WTC11 (cell line): ENCODE data around the gene FRYL. TPM values are rescaled to one million over a fixed set of nuclear protein-coding genes. Genes with fewer than 3 reads are reported as not detected.

Experiments
- ATAC-seq: fragments of 200-7000 bp; cut with Tn5 transposase; 2 replicates; pipeline ENCODE4 v1.10.0; 2021; ENCODE audit warnings: mild to moderate bottlenecking, moderate library complexity
- CTCF ChIA-PET: fragments of 300-600 bp; sonication (Branson Sonifier 250); formaldehyde crosslinking; loops from one replicate; lab custom pipeline; 2021; ENCODE audit warnings: antibody characterized with exemption; lab: Charles Lee
- POLR2A ChIA-PET: fragments of 350-600 bp; sonication (Branson Sonifier 250); formaldehyde crosslinking; loops from one replicate; lab custom pipeline; 2021; ENCODE audit warnings: antibody characterized with exemption; lab: Charles Lee
- DNase-seq: peaks from one replicate; pipeline ENCODE4 v3.0.0; 2021; ENCODE audit warnings: low spot score
- H3K27ac Mint-ChIP-seq: 2 replicates; pipeline ENCODE4 v1.8.0; 2021; ENCODE audit warnings: mixed read lengths
- H3K27me3 Mint-ChIP-seq: 2 replicates; pipeline ENCODE4 v1.8.0; 2021; ENCODE audit warnings: low read depth, mild to moderate bottlenecking, moderate library complexity, mixed read lengths
- H3K36me3 Mint-ChIP-seq: 2 replicates; pipeline ENCODE4 v1.8.0; 2021; ENCODE audit warnings: mixed read lengths
- H3K4me1 Mint-ChIP-seq: 2 replicates; pipeline ENCODE4 v1.8.0; 2022; ENCODE audit warnings: mixed read lengths
- H3K4me3 Mint-ChIP-seq: 2 replicates; pipeline ENCODE4 v1.8.0; 2021; ENCODE audit warnings: mild to moderate bottlenecking, moderate library complexity, mixed read lengths
- H3K9me3 Mint-ChIP-seq: 2 replicates; pipeline ENCODE4 v1.8.0; 2021; ENCODE audit warnings: mixed read lengths
- ETV6 ChIP-seq: sonication (generic); formaldehyde crosslinking; IDR thresholded peaks from 2 replicates; pipeline ENCODE4 v1.8.1; 2022; ENCODE audit warnings: mild to moderate bottlenecking, missing genetic modification reagents
- FOXJ3 ChIP-seq: sonication (generic); formaldehyde crosslinking; IDR thresholded peaks from 2 replicates; pipeline ENCODE4 v1.9.0; 2021; ENCODE audit warnings: missing genetic modification reagents, mild to moderate bottlenecking, borderline replicate concordance
- FOXK1 ChIP-seq: sonication (generic); formaldehyde crosslinking; IDR thresholded peaks from 2 replicates; pipeline ENCODE4 v1.8.0; 2022; ENCODE audit warnings: mild to moderate bottlenecking, moderate library complexity, missing genetic modification reagents
- KAT7 ChIP-seq: sonication (generic); formaldehyde crosslinking; IDR thresholded peaks from 2 replicates; pipeline ENCODE4 v1.8.1; 2023; ENCODE audit warnings: missing genetic modification reagents, mild to moderate bottlenecking, borderline replicate concordance
- NR2C2 ChIP-seq: sonication (generic); formaldehyde crosslinking; IDR thresholded peaks from 2 replicates; pipeline ENCODE4 v1.8.0; 2022; ENCODE audit warnings: mild to moderate bottlenecking, missing genetic modification reagents
- TP53 ChIP-seq: sonication (generic); formaldehyde crosslinking; IDR thresholded peaks from 2 replicates; pipeline ENCODE4 v1.8.1; 2023; ENCODE audit warnings: mild to moderate bottlenecking, missing genetic modification reagents
- ZBTB21 ChIP-seq: sonication (generic); formaldehyde crosslinking; IDR thresholded peaks from 2 replicates; pipeline ENCODE4 v1.8.1; 2023; ENCODE audit warnings: mild to moderate bottlenecking, missing genetic modification reagents, borderline replicate concordance
- total RNA-seq: library from RNA; stranded (reverse); gene quantifications from 3 replicates; pipeline ENCODE4 v1.2.3, GENCODE V29; 2021
- TF ChIP-seq, protein P1 (sequence below): fragments of 250-450 bp; sonication (Bioruptor Pico); conservative IDR thresholded peaks from 2 replicates; pipeline ENCODE4 v1.9.0; 2021; ENCODE audit warnings: mild to moderate bottlenecking
- TF ChIP-seq, protein P2 (sequence below): sonication (generic); formaldehyde crosslinking; IDR thresholded peaks from 2 replicates; pipeline ENCODE4 v1.8.1; 2022; ENCODE audit warnings: mild to moderate bottlenecking, moderate library complexity, missing genetic modification reagents
- TF ChIP-seq, protein P3 (sequence below): sonication (generic); formaldehyde crosslinking; IDR thresholded peaks from 2 replicates; pipeline ENCODE4 v1.8.0; 2022; ENCODE audit warnings: mild to moderate bottlenecking, missing genetic modification reagents
- TF ChIP-seq, protein P4 (sequence below): sonication (generic); formaldehyde crosslinking; IDR thresholded peaks from 2 replicates; pipeline ENCODE4 v1.8.0; 2022; ENCODE audit warnings: mild to moderate bottlenecking, missing genetic modification reagents
- TF ChIP-seq, protein P5 (sequence below): sonication (generic); formaldehyde crosslinking; IDR thresholded peaks from 2 replicates; pipeline ENCODE4 v1.8.1; 2022; ENCODE audit warnings: low read depth, mild to moderate bottlenecking, moderate library complexity, missing genetic modification reagents, borderline replicate concordance
- TF ChIP-seq, protein P6 (sequence below): sonication (generic); formaldehyde crosslinking; IDR thresholded peaks from 2 replicates; pipeline ENCODE4 v1.8.1; 2023; ENCODE audit warnings: mild to moderate bottlenecking, moderate library complexity, missing genetic modification reagents
- TF ChIP-seq, protein P7 (sequence below): sonication (generic); formaldehyde crosslinking; IDR thresholded peaks from 2 replicates; pipeline ENCODE4 v1.8.0; 2022; ENCODE audit warnings: missing genetic modification reagents
- TF ChIP-seq, protein P8 (sequence below): sonication (generic); formaldehyde crosslinking; IDR thresholded peaks from 2 replicates; pipeline ENCODE4 v1.8.0; 2023; ENCODE audit warnings: mild to moderate bottlenecking, missing genetic modification reagents
- TF ChIP-seq, protein P9 (sequence below): sonication (generic); formaldehyde crosslinking; IDR thresholded peaks from 2 replicates; pipeline ENCODE4 v1.8.1; 2023; ENCODE audit warnings: mild to moderate bottlenecking, missing genetic modification reagents, moderate library complexity

Gene FRYL
- total RNA-seq, 1 experiment from 2014 or later: 38.7 TPM

DNA sequence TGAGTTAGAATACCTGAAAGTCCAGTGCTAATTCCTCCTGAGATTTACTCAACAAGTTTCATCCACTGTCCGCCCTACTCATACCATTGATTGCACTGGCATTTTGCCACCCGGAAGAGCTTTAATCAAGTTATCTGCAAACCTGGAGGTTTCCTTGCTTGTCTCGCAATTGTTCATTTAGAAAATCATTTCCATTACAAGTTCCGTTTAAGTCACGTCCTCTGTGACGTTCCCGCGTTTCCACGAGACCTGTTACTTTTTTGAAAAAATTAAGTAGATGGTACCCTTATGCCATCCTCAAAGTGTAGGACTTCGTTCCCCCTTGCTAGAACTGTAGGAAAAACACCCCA is 761 bp upstream of the FRYL start (continued):
- TF ChIP-seq, protein P1, sequence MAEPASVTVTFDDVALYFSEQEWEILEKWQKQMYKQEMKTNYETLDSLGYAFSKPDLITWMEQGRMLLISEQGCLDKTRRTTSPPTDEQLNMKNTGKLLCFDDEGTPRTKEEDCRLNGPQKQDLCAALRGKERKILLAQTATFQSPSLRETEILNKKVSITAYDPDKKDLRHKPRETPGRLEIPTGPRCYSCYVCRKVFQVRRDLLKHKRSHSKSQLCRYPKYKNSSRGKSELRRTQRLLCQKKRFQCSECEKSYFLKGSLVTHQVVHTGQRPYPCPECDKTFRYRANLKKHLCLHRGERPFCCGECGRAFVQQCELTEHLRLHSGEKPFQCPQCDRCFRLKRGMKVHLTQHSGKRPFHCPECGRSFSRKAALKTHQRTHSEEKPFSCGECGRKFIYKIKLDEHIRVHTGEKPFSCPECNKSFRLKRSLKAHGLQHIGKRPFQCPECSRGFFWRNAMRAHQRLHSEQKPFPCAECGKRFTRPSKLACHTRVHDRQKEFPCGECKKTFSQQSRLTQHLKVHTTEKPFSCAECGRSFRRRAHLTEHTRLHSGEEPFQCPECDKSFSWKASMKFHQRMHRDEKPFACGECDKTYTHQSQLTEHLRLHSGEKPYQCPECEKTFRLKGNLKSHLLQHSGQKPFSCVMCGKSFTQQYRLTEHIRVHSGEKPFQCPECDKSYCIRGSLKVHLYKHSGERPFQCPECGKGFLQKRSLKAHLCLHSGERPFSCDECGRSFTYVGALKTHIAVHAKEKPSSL (CRISPR knock-in tag): no peak

DNA sequence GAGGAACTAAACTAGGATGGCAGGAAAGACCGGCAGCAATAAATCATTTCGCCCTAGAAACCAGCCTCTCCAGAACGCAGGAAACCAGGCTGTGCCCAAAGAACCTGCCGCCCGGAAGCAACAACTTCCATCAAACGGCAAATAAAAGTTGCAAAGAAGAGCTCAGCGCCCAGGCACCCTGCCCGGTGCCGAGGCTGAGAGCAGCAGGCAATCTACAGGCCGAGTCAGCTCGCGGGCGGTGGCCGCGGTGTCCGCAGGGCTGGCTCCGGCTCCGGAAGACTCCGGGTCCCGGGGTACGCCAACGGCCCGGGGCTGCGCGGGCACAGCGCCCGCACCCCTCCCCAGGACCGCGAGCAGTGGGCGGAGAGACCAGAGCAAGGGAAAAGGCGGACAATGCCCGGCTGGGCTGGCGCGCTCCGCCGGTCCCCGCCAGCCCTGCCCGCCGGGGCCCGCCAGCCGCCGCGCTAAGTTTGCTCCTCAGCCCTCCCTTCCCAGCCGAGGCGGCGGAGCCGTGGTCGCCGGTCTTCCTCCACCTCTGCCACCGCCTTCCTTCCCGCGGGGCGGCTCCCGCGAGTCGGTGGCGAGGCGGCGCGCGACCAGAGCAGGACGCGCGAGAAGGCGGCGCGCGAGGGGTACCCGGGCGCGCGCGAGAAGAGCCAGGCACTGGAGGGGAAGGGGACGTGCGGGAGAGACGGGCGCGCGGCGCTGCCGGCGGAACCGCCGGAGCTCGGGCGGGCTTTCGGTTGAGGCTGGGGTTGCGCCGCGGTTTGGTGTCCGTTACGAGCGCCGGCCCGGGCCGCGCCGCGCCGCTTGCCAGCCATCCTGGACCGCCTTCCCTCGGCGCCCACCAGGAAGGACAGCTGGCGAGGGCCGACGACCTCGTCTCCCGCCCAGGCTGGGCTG is 733 bp downstream of the FRYL start:
- Mint-ChIP-seq H3K4me1 (peaks cover 49% of the 10 kb centered on the region), H3K27me3 (no peaks in the 10 kb centered on the region), H3K27ac (peak overlapping the region; percentile 94), H3K4me3 (peak overlapping the region; percentile 94), H3K9me3 (no peaks in the 10 kb centered on the region), H3K36me3 (no peaks in the 10 kb centered on the region)
- DNase-seq (peak; percentile 66), ATAC-seq (peak; percentile 4)
- POLR2A ChIA-PET: interaction anchor here (1.3 kb wide), 1 partner anchor 76 kb away, joined by 3 read pairs; no protein-coding TSS in a partner anchor
- CTCF ChIA-PET: interaction anchor here (1.2 to 3.7 kb wide), 4 partner anchors 48 to 222 kb away, joined by 4 to 23 read pairs (median 5); no protein-coding TSS in a partner anchor
- TF ChIP-seq, protein P2, sequence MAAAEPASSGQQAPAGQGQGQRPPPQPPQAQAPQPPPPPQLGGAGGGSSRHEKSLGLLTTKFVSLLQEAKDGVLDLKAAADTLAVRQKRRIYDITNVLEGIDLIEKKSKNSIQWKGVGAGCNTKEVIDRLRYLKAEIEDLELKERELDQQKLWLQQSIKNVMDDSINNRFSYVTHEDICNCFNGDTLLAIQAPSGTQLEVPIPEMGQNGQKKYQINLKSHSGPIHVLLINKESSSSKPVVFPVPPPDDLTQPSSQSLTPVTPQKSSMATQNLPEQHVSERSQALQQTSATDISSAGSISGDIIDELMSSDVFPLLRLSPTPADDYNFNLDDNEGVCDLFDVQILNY: peak; percentile 46
- TF ChIP-seq, protein P3, sequence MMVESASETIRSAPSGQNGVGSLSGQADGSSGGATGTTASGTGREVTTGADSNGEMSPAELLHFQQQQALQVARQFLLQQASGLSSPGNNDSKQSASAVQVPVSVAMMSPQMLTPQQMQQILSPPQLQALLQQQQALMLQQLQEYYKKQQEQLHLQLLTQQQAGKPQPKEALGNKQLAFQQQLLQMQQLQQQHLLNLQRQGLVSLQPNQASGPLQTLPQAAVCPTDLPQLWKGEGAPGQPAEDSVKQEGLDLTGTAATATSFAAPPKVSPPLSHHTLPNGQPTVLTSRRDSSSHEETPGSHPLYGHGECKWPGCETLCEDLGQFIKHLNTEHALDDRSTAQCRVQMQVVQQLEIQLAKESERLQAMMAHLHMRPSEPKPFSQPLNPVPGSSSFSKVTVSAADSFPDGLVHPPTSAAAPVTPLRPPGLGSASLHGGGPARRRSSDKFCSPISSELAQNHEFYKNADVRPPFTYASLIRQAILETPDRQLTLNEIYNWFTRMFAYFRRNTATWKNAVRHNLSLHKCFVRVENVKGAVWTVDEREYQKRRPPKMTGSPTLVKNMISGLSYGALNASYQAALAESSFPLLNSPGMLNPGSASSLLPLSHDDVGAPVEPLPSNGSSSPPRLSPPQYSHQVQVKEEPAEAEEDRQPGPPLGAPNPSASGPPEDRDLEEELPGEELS: 0 out of 2 replicates have a peak, but pooled peaks have one; percentile 26
- TF ChIP-seq ETV6 (CRISPR knock-in tag): 0 out of 2 replicates have a peak, but pooled peaks have one; percentile 56
- TF ChIP-seq, protein P4, sequence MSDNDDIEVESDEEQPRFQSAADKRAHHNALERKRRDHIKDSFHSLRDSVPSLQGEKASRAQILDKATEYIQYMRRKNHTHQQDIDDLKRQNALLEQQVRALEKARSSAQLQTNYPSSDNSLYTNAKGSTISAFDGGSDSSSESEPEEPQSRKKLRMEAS (CRISPR knock-in tag): no peak
- TF ChIP-seq FOXJ3: no peak
- TF ChIP-seq, protein P5, sequence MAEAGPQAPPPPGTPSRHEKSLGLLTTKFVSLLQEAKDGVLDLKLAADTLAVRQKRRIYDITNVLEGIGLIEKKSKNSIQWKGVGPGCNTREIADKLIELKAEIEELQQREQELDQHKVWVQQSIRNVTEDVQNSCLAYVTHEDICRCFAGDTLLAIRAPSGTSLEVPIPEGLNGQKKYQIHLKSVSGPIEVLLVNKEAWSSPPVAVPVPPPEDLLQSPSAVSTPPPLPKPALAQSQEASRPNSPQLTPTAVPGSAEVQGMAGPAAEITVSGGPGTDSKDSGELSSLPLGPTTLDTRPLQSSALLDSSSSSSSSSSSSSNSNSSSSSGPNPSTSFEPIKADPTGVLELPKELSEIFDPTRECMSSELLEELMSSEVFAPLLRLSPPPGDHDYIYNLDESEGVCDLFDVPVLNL: peak; percentile 49; the same call in 1 of the 2 replicates
- 0 out of 2 replicates have a peak, but pooled peaks have one; percentile 37 for TF ChIP-seq NR2C2
- TF ChIP-seq, protein P6, sequence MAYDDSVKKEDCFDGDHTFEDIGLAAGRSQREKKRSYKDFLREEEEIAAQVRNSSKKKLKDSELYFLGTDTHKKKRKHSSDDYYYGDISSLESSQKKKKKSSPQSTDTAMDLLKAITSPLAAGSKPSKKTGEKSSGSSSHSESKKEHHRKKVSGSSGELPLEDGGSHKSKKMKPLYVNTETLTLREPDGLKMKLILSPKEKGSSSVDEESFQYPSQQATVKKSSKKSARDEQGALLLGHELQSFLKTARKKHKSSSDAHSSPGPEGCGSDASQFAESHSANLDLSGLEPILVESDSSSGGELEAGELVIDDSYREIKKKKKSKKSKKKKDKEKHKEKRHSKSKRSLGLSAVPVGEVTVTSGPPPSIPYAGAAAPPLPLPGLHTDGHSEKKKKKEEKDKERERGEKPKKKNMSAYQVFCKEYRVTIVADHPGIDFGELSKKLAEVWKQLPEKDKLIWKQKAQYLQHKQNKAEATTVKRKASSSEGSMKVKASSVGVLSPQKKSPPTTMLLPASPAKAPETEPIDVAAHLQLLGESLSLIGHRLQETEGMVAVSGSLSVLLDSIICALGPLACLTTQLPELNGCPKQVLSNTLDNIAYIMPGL (CRISPR knock-in tag): peak; percentile 84
- TF ChIP-seq, protein P7, sequence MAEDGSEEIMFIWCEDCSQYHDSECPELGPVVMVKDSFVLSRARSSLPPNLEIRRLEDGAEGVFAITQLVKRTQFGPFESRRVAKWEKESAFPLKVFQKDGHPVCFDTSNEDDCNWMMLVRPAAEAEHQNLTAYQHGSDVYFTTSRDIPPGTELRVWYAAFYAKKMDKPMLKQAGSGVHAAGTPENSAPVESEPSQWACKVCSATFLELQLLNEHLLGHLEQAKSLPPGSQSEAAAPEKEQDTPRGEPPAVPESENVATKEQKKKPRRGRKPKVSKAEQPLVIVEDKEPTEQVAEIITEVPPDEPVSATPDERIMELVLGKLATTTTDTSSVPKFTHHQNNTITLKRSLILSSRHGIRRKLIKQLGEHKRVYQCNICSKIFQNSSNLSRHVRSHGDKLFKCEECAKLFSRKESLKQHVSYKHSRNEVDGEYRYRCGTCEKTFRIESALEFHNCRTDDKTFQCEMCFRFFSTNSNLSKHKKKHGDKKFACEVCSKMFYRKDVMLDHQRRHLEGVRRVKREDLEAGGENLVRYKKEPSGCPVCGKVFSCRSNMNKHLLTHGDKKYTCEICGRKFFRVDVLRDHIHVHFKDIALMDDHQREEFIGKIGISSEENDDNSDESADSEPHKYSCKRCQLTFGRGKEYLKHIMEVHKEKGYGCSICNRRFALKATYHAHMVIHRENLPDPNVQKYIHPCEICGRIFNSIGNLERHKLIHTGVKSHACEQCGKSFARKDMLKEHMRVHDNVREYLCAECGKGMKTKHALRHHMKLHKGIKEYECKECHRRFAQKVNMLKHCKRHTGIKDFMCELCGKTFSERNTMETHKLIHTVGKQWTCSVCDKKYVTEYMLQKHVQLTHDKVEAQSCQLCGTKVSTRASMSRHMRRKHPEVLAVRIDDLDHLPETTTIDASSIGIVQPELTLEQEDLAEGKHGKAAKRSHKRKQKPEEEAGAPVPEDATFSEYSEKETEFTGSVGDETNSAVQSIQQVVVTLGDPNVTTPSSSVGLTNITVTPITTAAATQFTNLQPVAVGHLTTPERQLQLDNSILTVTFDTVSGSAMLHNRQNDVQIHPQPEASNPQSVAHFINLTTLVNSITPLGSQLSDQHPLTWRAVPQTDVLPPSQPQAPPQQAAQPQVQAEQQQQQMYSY (CRISPR knock-in tag): peak; percentile 83
- peak; percentile 72; the same call in 1 of the 2 replicates for TF ChIP-seq TP53
- TF ChIP-seq ZBTB21: 0 out of 2 replicates have a peak, but pooled peaks have one; percentile 21
- TF ChIP-seq FOXK1 (CRISPR knock-in tag): peak; percentile 64
- TF ChIP-seq, protein P8, sequence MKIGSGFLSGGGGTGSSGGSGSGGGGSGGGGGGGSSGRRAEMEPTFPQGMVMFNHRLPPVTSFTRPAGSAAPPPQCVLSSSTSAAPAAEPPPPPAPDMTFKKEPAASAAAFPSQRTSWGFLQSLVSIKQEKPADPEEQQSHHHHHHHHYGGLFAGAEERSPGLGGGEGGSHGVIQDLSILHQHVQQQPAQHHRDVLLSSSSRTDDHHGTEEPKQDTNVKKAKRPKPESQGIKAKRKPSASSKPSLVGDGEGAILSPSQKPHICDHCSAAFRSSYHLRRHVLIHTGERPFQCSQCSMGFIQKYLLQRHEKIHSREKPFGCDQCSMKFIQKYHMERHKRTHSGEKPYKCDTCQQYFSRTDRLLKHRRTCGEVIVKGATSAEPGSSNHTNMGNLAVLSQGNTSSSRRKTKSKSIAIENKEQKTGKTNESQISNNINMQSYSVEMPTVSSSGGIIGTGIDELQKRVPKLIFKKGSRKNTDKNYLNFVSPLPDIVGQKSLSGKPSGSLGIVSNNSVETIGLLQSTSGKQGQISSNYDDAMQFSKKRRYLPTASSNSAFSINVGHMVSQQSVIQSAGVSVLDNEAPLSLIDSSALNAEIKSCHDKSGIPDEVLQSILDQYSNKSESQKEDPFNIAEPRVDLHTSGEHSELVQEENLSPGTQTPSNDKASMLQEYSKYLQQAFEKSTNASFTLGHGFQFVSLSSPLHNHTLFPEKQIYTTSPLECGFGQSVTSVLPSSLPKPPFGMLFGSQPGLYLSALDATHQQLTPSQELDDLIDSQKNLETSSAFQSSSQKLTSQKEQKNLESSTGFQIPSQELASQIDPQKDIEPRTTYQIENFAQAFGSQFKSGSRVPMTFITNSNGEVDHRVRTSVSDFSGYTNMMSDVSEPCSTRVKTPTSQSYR: no peak
- TF ChIP-seq, protein P9, sequence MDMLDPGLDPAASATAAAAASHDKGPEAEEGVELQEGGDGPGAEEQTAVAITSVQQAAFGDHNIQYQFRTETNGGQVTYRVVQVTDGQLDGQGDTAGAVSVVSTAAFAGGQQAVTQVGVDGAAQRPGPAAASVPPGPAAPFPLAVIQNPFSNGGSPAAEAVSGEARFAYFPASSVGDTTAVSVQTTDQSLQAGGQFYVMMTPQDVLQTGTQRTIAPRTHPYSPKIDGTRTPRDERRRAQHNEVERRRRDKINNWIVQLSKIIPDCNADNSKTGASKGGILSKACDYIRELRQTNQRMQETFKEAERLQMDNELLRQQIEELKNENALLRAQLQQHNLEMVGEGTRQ (CRISPR knock-in tag): no peak
- peak; percentile 32; the same call in 1 of the 2 replicates for TF ChIP-seq KAT7 (CRISPR knock-in tag)
